ENCODE measurements around the gene DOK7.
A peak's percentile ranks its signal among the peaks of the same experiment; 100 is the strongest.

Gene DOK7

GRCh38 chr4:3487861-3488260 lies 24.8 kb downstream of the DOK7 start:
- DNase-seq (ENCODE audit: low read depth): no peak

DNA sequence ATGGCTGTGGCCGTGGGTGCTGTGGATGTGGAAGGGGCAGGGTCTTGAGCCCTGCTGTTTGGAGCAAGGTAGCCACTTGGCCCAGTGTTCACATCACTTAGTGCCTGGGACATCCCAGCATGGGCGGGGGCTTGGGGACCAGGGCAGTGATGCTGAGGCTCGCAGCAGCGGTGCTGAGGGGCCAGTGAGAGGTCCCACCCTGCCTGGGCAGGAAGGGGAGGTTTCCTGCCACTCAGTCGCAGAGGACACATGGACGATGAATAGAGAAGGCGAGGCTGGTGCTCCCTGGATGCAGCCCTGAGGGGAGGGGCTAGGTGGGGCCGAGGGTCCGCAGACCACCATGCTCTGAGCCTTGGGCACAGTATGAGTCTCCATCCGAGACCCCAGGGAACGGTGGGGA lies 25.7 kb downstream of the DOK7 start:
- DNase-seq (ENCODE audit: low read depth): no peak

DNA sequence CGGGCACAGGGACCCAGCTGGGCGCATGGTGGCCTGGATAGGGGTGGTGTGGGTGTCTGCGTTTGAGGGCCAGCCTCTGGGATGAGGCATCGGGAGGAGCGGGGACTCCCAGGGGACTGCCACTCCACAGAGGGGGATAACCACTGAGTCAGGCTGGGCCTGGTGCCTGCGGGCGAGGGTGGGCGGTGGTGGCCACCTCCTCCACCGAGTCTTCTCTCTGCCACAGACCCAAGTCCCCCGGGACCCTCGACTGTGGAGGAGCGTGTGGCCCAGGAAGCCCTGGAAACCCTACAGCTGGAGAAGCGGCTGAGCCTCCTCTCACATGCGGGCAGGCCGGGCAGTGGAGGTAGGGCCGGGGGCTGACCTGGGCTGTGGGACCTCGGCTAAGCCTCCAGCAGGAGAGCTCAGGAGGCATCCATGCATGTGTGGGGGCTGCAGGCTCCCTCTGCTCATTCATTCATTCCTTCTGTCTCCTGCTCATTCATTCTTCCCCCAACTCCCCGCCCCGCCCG lies 26.4 kb downstream of the DOK7 start:
- peak; percentile 10 for DNase-seq (ENCODE audit: low read depth)

DNA sequence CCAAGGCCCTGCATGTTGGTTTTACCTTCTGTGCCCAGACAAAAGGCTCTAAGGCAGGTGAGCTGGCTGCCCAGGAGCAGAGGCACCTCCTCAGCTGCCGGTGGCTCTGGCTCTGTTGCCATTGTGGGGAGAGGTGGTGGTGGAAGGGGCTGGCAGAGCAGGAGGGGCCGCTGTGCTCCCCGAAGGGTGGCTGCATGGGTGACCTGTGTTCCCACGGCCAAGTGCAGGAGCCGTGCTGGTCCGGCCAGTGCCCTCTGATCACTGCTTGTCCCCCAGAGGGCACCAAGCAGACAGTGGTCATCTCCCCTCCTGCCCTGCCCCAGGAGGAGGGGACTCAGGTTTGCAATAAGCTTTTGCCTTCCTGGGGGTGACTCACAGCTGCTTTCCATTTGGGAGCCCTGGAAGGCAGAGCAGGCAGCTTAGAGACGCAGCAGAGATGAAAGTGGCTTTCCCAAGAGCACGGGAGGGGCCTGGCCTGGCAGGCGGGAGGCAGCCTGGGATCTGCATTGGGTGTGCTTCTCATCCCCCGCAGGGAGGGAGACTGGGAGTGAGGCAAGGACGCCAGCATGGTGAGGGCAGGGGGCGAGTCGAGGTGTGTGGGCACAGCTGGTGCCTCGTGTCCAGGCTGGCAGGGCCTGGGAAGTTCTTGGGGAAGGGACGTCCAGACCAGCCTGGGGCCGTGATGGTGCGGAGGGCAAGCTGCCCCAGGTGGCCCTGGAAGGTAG lies 28.7 kb downstream of the DOK7 start:
- peak; percentile 47 for DNase-seq (ENCODE audit: low read depth)

DNA sequence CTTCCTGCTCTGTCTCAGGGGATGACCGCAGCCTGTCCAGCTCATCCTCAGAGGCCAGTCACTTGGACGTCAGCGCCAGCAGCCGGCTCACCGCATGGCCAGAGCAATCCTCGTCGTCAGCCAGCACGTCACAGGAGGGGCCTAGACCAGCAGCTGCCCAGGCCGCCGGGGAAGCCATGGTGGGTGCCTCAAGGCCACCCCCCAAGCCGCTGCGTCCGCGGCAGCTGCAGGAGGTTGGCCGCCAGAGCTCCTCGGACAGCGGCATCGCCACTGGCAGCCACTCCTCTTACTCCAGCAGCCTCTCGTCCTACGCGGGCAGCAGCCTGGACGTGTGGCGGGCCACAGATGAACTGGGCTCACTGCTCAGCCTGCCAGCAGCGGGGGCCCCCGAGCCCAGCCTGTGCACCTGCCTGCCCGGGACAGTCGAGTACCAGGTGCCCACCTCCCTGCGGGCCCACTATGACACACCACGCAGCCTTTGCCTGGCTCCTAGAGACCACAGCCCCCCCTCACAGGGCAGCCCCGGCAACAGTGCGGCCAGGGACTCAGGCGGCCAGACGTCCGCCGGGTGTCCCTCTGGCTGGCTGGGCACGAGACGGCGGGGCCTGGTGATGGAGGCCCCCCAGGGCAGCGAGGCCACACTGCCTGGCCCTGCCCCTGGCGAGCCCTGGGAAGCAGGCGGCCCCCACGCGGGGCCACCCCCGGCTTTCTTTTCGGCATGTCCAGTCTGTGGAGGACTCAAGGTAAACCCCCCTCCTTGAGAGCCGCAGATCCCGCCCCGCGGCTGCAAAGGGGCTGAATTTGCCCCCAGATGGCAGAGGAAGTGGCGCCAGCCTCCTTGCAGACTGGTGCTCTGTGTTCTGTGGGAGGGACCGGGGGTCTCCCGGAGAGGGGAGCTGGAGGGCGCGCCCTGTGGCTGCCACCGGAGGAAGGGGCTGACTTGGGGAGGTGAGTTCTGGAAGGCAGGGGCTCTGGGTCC lies 29.9 kb downstream of the DOK7 start:
- DNase-seq (ENCODE audit: low read depth): no peak

DNA sequence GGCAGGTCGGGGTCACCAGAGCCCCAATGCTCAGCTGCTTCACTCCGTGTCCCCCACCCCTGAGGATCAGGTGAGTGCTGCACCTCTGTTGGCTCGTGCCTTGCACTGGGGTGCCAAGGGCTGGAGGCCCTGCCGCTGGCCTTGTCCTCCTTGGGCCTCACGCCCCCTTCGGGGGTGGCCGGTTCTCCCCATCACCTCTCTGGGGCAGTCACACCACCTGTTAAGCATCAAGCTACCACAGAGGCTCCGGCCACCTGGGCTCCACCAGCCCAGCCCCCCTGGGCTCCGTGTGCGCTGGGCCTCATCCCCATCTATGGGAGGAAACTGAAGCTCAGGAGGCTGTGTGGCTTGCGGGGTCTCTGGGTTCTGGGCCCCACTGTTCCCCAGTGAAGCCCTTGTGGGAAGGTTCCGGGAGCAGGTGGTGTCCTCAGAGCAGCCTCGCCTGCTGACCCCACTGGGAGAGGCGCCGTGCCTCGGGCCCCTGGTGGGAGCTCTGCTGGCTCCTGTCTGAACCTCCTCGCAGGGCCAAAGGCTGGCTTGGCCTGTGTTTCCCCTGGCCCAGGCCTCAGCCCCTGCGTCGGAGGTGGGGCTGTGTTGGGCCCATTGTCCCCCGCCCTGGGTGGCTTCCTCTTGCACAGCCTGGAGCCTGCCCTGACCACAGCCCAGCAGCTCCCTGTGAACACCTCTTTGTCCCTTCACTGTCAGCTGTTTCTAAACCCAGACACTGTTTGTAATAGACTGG lies 30.8 kb downstream of the DOK7 start:
- DNase-seq (ENCODE audit: low read depth): no peak

- no peak for DNase-seq (ENCODE audit: low read depth)
These were observed 31.4 kb downstream of the DOK7 start for GRCh38 chr4:3494462-3494871.

DNA sequence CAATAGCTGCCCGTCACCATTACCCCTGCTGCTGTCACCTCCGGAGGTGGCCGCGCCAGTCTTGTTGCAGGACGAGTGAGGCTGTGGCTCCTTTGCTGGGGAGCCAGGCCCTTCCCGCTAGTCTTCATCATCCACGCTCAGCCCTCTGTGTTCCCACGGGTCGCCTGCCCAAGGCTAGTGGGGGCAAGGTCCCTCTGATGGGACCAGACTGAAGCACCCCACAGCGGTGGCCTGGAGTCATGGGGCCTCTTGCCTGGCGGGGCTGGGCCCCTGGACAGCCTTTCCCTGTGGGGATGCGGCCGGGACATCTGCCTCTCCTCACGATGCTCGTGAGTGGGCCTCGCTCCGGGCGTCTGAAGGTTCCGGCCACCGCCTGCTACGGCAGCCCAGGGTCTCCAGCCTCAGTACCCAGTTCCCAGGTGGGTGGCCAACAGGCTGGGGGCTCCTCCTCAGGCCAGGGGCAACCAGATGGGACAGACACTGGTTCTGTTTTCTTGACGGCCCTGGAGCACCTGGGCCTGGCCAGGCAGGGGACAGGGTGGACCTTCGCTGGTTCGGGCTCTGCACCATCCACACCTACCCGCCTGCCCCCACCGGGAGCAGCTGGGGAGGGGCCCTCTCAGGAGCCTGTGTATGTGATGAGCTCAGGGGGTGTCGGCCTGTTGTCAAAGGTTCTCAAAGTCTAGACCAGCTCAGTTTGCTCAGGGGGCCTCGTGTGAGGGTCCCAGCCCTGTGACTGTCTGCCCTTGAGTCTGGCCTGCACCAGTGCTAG lies 32.3 kb downstream of the DOK7 start:
- DNase-seq (ENCODE audit: low read depth): no peak

- DNase-seq (ENCODE audit: low read depth): no peak
These were observed 32.9 kb downstream of the DOK7 start for GRCh38 chr4:3496021-3496420.

DNA sequence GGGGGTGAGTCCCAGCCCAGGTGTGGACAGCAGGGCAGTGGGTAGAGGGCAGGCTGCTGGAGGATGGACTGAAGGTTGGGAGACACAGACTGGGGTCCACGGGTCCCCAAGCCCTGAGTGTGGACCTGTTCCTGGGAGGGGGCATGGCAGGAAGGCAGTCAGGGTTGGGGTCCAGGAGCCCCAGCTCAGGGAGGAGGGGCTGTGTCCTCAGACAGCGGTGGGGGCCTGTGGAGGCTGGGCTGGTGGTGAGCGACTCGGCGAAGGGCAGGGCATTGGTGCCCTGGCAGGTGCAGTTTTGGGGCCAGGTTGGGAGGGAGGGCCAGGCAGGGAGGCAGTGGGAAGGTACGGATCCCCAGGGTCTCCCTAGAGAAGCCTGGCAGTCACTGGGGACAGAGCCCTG lies 34.0 kb downstream of the DOK7 start:
- no peak for DNase-seq (ENCODE audit: low read depth)

GRCh38 chr4:3497523-3498389 lies 34.6 kb downstream of the DOK7 start:
- no peak for DNase-seq (ENCODE audit: low read depth)

- no peak for DNase-seq (ENCODE audit: low read depth)
These were observed 35.3 kb downstream of the DOK7 start for GRCh38 chr4:3498407-3498806.

DNA sequence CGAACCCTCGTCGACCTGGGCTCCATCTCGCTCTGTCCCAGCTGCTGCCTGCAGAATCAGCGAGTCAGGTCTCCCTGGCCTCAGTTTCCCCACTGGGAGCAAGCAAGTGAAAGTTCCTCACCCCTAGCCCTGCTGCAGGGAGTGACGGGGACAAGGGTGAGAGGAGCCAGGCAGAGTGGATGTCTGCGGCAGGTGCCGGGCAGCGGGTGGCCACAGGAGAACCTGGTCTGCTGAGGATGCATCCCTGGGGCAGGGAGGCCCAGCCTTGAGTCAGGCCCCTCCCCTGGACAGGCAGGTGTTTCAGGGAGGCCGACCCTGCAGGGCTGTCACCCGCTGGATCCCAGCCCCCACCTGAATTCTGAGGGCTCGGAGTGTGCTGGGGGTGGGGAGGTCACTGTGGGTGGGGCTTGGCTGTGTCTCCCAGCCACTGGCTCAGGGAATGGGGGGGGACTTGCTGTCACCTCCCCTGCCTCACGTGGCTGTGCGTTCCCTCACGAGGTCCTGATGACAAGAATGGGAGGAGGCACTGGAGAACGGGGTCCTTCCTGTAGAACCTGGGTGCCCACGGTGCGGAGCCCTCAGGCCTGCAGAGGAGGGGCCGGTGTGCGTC lies 35.9 kb downstream of the DOK7 start:
- no peak for DNase-seq (ENCODE audit: low read depth)

GRCh38 chr4:3499710-3500109 lies 36.6 kb downstream of the DOK7 start:
- no peak for DNase-seq (ENCODE audit: low read depth)

GRCh38 chr4:3500111-3500510 lies 37.0 kb downstream of the DOK7 start:
- no peak for DNase-seq (ENCODE audit: low read depth)

DNA sequence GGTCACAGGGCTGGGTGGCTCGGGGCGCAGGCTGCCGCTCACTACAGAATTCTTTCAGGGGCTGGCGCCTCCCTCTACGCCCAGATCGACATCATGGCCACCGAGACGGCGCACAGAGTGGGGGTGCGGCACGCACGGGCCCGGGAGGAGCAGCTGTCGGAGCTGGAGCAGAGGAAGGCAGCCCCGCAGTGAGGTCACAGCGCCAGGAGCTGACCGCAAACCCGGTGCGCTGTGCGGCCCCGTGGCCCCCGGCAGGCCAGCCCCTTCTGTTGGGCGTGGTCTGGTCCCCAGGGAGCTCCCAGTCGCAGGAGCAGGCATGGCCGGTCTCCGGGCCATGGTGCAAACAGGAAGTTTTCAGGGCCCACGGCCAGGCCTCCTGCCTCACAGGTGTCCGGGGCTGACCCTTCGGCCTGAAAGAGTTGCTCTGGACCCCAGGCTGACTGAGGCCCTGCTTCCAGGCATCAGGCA lies 37.6 kb downstream of the DOK7 start:
- no peak for DNase-seq (ENCODE audit: low read depth)

- no peak for DNase-seq (ENCODE audit: low read depth)
These were observed 38.2 kb downstream of the DOK7 start for GRCh38 chr4:3501126-3501824.

- DNase-seq (ENCODE audit: low read depth): no peak
These were observed 38.8 kb downstream of the DOK7 start for GRCh38 chr4:3501825-3502425.

Data from ELR (cell line).